Breast epithelium (tissue), 3 donors: ENCODE results near the gene SEMG2.

Experiments
- POLR2A ChIP-seq: fragments of 450-650 bp; IDR thresholded peaks from one replicate; pipeline ENCODE4 v1.6.1; 2016; ENCODE audit warnings: antibody characterized with exemption, mild to moderate bottlenecking, moderate library complexity
- POLR2AphosphoS5 ChIP-seq, 3 donors: sonication (generic); formaldehyde crosslinking; IDR thresholded peaks; one replicate each; pipeline ENCODE4 v1.6.1; 2017; ENCODE audit warnings: antibody characterized with exemption in 3 of 3
- TF ChIP-seq, protein P1 (sequence below), 3 donors: fragments of 450-650 bp; IDR thresholded peaks; one replicate each; pipeline ENCODE4 v1.5.1; 2016 to 2017; ENCODE audit warnings: antibody characterized with exemption in 3 of 3, mild to moderate bottlenecking in 3 of 3, moderate library complexity in 3 of 3

DNA sequence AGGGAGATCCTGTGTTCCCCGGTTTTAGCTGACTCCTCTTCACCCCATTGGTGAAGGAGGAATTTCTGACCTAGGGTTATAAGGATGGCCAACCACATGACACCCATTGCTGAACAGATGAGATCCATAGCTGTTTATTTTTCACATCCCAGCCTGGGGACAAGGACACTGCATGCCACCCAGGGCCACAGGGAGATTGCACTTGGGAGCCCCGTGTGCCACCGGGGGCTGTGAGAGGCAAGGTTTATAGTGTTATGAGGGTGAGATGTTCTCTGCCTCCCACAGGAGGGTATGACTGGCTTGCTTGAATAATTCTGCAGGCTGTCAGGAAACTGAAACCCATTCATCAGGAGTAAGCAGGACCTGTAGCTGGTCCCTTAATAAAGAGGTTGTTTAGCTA is 47.9 kb downstream of the SEMG2 start:
- TF ChIP-seq POLR2A: no peak
- TF ChIP-seq, protein P1, sequence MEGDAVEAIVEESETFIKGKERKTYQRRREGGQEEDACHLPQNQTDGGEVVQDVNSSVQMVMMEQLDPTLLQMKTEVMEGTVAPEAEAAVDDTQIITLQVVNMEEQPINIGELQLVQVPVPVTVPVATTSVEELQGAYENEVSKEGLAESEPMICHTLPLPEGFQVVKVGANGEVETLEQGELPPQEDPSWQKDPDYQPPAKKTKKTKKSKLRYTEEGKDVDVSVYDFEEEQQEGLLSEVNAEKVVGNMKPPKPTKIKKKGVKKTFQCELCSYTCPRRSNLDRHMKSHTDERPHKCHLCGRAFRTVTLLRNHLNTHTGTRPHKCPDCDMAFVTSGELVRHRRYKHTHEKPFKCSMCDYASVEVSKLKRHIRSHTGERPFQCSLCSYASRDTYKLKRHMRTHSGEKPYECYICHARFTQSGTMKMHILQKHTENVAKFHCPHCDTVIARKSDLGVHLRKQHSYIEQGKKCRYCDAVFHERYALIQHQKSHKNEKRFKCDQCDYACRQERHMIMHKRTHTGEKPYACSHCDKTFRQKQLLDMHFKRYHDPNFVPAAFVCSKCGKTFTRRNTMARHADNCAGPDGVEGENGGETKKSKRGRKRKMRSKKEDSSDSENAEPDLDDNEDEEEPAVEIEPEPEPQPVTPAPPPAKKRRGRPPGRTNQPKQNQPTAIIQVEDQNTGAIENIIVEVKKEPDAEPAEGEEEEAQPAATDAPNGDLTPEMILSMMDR (IDR thresholded peaks at IDR 0.05): no peak
- no peak for TF ChIP-seq POLR2AphosphoS5 (IDR thresholded peaks at IDR 0.05)
